ENCODE data around the gene RRP15. TPM values are rescaled to one million over a fixed set of nuclear protein-coding genes. Genes with fewer than 3 reads are reported as not detected.

Gene RRP15
- total and polyA plus RNA-seq, 2 of the 13 experiments (the other 11 are each of a cell fraction or from before 2014, with no cell fraction given): 2.1 to 37.5 TPM

DNA sequence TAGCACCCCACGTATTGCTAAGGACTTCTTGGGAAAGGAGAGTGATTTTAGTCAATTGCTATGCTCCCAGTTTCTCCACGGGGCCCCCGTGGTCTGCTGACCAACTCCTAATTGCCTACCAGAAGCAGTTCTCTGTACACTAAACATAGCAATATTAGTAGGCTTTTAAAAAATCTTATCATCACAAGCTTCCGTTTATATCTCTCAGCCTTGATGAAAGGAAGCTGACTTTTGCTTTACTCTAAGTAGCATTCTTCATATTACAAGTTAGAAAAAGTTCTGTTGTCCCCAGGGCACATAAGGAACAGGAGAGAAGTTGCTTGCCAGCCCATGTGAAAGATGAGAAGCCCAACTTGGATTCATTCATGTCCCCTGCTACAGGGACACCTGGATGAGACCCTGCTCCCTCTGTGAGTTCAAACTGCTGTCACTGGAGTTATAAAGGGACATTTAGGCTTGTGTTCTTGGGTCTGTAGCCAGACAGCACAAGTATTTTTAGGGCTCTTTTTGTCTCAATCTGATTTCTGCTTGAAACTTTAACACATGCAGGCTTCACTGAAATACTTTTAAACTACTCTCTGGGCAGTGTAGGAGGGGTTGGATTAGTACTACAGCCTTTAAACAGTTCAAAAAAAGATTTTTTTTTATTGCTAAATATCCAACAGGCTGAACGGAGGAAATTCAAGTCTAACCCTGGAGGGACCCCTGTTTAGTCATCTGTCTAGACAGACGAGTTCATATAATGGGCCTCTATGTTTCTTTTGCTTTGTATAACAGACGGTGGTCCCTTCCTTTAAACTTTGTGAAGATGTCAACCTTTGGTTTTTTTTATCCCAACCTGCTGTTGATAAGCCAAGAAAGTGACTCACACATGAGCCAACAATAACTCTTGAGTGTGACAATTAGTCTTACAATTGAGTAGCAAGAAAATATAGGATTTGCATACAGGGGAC lies 89.6 kb downstream of the RRP15 start:
- Histone ChIP-seq H2AFZ (ENCODE audit: low read length) (no peak overlapping the region), H3K4me3 (replicated peaks in 1 of 3; ENCODE audit: insufficient read depth in 1 of 3, low read depth in 2 of 3, low read length in 3 of 3) (no peak overlapping the region), H3K79me2 (ENCODE audit: insufficient read depth, low read length) (no peaks in the 10 kb centered on the region), H3K4me2 (ENCODE audit: low read depth, low read length) (no peak overlapping the region), H4K20me1 (ENCODE audit: insufficient read depth, low read length) (no peaks in the 10 kb centered on the region), H3K27me3 (ENCODE audit: control insufficient read depth in 1 of 2, insufficient read depth in 2 of 2, low read length in 2 of 2) (no peaks in the 10 kb centered on the region), H3K9ac (ENCODE audit: insufficient read depth, low read depth, low read length) (no peak overlapping the region), H3K27ac (ENCODE audit: extremely low read length, insufficient read depth, low read length) (no peak overlapping the region), H3K36me3 (replicated peaks in 1 of 2; ENCODE audit: control insufficient read depth in 1 of 2, insufficient read depth in 2 of 2, low read length in 2 of 2) (no peaks in the 10 kb centered on the region), H3K4me1 (ENCODE audit: insufficient read depth, low read length) (peaks cover 75% of the 10 kb centered on the region), H3K9me3 (ENCODE audit: low read length) (no peaks in the 10 kb centered on the region)
- POLR2A ChIA-PET: no interaction called here
- FAIRE-seq (no peak), DNase-seq (ENCODE audit: low spot score) (no peak), ATAC-seq (no peak)
- WGBS (ENCODE audit: low lambda C conversion rate): 79% methylated on average over 7 of the region's 7 CpGs
- in situ Hi-C loops (cut with HindIII; ENCODE audit: extremely low pct_ligation_motif_present, low pct_unique_long_range_greater_than_20kb): loop anchor here (25.0 kb wide), 1 partner anchor 938 kb away; no protein-coding TSS in a partner anchor
- intact Hi-C loops (cut with micrococcal nuclease; ENCODE audit: unreplicated experiment): no loop called here
- CTCF ChIA-PET (ENCODE audit: low intra/inter-chr PET ratio, low total read pairs): no interaction called here
- TF ChIP-seq TP53 (CRISPR knock-in tag; conservative IDR thresholded peaks at IDR 0.05) (no peak), ELF1 (CRISPR knock-in tag; IDR thresholded peaks at IDR 0.05) (no peak), TAF1 (CRISPR knock-in tag; IDR thresholded peaks at IDR 0.05) (no peak)
- no TSS peak for BruUV-seq (replicated peaks)

GRCh38 chr1:218376722-218377121 lies 91.6 kb downstream of the RRP15 start:
- Histone ChIP-seq H3K9me3 (ENCODE audit: low read length) (no peaks in the 10 kb centered on the region), H3K4me3 (replicated peaks in 1 of 3; ENCODE audit: insufficient read depth in 1 of 3, low read depth in 2 of 3, low read length in 3 of 3) (no peak overlapping the region), H4K20me1 (ENCODE audit: insufficient read depth, low read length) (no peaks in the 10 kb centered on the region), H3K36me3 (replicated peaks in 1 of 2; ENCODE audit: control insufficient read depth in 1 of 2, insufficient read depth in 2 of 2, low read length in 2 of 2) (no peaks in the 10 kb centered on the region), H3K79me2 (ENCODE audit: insufficient read depth, low read length) (no peaks in the 10 kb centered on the region), H3K4me1 (ENCODE audit: insufficient read depth, low read length) (peaks cover 75% of the 10 kb centered on the region), H3K4me2 (ENCODE audit: low read depth, low read length) (no peak overlapping the region), H2AFZ (ENCODE audit: low read length) (no peak overlapping the region), H3K27ac (ENCODE audit: extremely low read length, insufficient read depth, low read length) (no peak overlapping the region), H3K27me3 (ENCODE audit: control insufficient read depth in 1 of 2, insufficient read depth in 2 of 2, low read length in 2 of 2) (no peaks in the 10 kb centered on the region), H3K9ac (ENCODE audit: insufficient read depth, low read depth, low read length) (no peak overlapping the region)
- in situ Hi-C loops (cut with HindIII; ENCODE audit: extremely low pct_ligation_motif_present, low pct_unique_long_range_greater_than_20kb) (no loop called here), intact Hi-C loops (cut with micrococcal nuclease; ENCODE audit: unreplicated experiment) (no loop called here)
- ATAC-seq (peak; percentile 32), FAIRE-seq (no peak), DNase-seq (ENCODE audit: low spot score) (peak; percentile 38)
- BruUV-seq (replicated peaks): no TSS peak
- 33% methylated on average over 2 of the region's 2 CpGs for WGBS (ENCODE audit: low lambda C conversion rate)
- CTCF ChIA-PET (ENCODE audit: low intra/inter-chr PET ratio, low total read pairs): no interaction called here
- POLR2A ChIA-PET: interaction anchor here (0.6 to 1.5 kb wide), 3 partner anchors 10 to 25 kb away, joined by 3 to 4 read pairs (median 3); no protein-coding TSS in a partner anchor
- TF ChIP-seq LCORL (IDR thresholded peaks at IDR 0.05): no peak
- no peak for TF ChIP-seq LCORL (CRISPR knock-in tag; IDR thresholded peaks at IDR 0.05)
- TF ChIP-seq ASH2L (IDR thresholded peaks at IDR 0.05; ENCODE audit: insufficient read length, low read depth, low read length): no peak
- TF ChIP-seq NFE2 (CRISPR knock-in tag; IDR thresholded peaks at IDR 0.05): no peak
- no peak for TF ChIP-seq SSRP1 (CRISPR knock-in tag; IDR thresholded peaks at IDR 0.05)
- peak; percentile 44; the same call in 1 of the 2 replicates for TF ChIP-seq KDM1A (CRISPR knock-in tag; IDR thresholded peaks at IDR 0.05)
- TF ChIP-seq, protein P1, sequence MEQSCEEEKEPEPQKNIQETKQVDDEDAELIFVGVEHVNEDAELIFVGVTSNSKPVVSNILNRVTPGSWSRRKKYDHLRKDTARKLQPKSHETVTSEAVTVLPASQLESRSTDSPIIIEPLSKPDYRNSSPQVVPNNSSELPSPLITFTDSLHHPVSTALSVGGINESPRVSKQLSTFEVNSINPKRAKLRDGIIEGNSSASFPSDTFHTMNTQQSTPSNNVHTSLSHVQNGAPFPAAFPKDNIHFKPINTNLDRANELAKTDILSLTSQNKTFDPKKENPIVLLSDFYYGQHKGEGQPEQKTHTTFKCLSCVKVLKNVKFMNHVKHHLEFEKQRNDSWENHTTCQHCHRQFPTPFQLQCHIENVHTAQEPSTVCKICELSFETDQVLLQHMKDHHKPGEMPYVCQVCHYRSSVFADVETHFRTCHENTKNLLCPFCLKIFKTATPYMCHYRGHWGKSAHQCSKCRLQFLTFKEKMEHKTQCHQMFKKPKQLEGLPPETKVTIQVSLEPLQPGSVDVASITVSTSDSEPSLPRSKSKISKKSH (CRISPR knock-in tag; IDR thresholded peaks at IDR 0.05; ENCODE audit: borderline replicate concordance): no peak
- TF ChIP-seq GABPB1 (CRISPR knock-in tag; IDR thresholded peaks at IDR 0.05): no peak
- no peak for TF ChIP-seq HMGXB3 (CRISPR knock-in tag; IDR thresholded peaks at IDR 0.05; ENCODE audit: borderline replicate concordance)

Measured in HepG2 (cell line).